OCI-LY7 (cell line): ENCODE results near the gene TP63.
"Not testable (repeated sequence)": the region's sequence is repeated elsewhere in the genome, so short reads cannot be mapped to it uniquely, and the experiment has no call there.

Experiments used
- CTCF ChIP-seq: fragments of 200-600 bp; sonication (generic); conservative IDR thresholded peaks from 2 replicates; pipeline ENCODE4 v1.5.1; 2014; ENCODE audit warnings: mild to moderate bottlenecking, antibody characterized with exemption, low read length, moderate library complexity, mixed read lengths
- EZH2phosphoT487 ChIP-seq: fragments of 200-600 bp; sonication (generic); IDR thresholded peaks from 2 replicates; pipeline ENCODE4 v1.6.1; 2018; ENCODE audit warnings: low read depth, borderline replicate concordance, mild to moderate bottlenecking, mixed run types, antibody characterized with exemption, low read length, moderate library complexity, mixed read lengths

GRCh38 chr3:189750972-189751371, 119.8 kb downstream of the TP63 start:
- TF ChIP-seq CTCF, EZH2phosphoT487: not testable (repeated sequence)
